ENCODE results near the gene ST6GALNAC4. TPM values are rescaled to one million over a fixed set of nuclear protein-coding genes. Genes with fewer than 3 reads are reported as not detected.

ST6GALNAC4 gene
- total RNA-seq, 1 experiment from 2014 or later: 12.8 TPM

DNA sequence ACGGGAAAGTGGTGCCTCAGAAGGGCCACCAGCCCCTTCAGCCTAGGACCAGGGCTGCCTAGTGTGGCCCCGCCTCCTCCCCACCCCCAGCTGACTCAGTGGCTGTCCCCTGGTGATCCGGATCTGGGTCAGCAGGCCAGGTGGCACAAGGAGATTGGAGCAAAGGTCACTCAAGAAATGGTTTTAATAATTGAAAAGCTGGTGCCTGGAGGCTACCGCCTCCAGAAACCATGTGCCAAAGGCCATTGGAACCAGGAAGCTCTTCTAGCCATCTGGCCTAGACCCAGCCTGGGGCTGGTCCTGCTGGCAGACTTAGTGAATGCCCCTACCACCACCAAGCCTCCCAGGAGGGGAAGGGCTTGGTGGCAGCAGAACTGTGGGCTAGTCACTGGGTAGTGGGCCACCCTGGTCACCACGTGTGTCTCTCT lies 1.5 kb downstream of the ST6GALNAC4 start:
- Mint-ChIP-seq H3K27me3 (ENCODE audit: unreplicated experiment) (no peaks in the 10 kb centered on the region), H3K36me3 (ENCODE audit: insufficient read depth, unreplicated experiment) (peaks cover 14% of the 10 kb centered on the region), H3K4me1 (ENCODE audit: low read depth, unreplicated experiment) (peaks cover 13% of the 10 kb centered on the region), H3K4me3 (ENCODE audit: low read depth, unreplicated experiment) (no peak overlapping the region), H3K27ac (ENCODE audit: unreplicated experiment) (no peak overlapping the region), H3K9me3 (ENCODE audit: low read depth, unreplicated experiment) (no peaks in the 10 kb centered on the region)
- intact Hi-C loops (cut with micrococcal nuclease; ENCODE audit: unreplicated experiment): no loop called here
- CTCF ChIA-PET: interaction anchor here (1.6 kb wide), 1 partner anchor 181 kb away, joined by 10 read pairs; the partner anchor contains the start of gene TOR2A
- DNase-seq: no peak
- no TSS peak for BruUV-seq (replicated peaks)
- TF ChIP-seq, protein P1, sequence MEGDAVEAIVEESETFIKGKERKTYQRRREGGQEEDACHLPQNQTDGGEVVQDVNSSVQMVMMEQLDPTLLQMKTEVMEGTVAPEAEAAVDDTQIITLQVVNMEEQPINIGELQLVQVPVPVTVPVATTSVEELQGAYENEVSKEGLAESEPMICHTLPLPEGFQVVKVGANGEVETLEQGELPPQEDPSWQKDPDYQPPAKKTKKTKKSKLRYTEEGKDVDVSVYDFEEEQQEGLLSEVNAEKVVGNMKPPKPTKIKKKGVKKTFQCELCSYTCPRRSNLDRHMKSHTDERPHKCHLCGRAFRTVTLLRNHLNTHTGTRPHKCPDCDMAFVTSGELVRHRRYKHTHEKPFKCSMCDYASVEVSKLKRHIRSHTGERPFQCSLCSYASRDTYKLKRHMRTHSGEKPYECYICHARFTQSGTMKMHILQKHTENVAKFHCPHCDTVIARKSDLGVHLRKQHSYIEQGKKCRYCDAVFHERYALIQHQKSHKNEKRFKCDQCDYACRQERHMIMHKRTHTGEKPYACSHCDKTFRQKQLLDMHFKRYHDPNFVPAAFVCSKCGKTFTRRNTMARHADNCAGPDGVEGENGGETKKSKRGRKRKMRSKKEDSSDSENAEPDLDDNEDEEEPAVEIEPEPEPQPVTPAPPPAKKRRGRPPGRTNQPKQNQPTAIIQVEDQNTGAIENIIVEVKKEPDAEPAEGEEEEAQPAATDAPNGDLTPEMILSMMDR (IDR thresholded peaks at IDR 0.05; ENCODE audit: unreplicated experiment): no peak

DNA sequence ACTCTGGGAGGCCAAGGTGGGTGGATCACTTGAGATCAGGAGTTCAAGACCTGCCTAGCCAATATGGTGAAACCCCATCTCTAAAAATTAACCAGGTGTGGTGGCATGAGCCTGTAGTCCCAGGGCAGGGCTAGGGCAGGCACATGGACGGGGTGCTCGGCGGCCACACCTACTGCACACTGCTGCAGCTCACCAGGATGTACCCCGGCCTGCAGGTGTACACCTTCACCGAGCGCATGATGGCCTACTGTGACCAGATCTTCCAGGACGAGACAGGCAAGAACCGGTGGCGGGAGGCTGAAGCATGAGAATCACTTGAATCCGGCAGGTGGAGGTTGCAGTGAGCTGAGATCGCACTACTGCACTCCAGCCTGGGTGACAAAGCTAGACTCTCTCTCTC lies 3.2 kb downstream of the ST6GALNAC4 start:
- TF ChIP-seq, protein P1 (IDR thresholded peaks at IDR 0.05; ENCODE audit: unreplicated experiment): no peak
- Mint-ChIP-seq H3K27ac (ENCODE audit: unreplicated experiment) (no peak overlapping the region), H3K9me3 (ENCODE audit: low read depth, unreplicated experiment) (no peaks in the 10 kb centered on the region), H3K27me3 (ENCODE audit: unreplicated experiment) (no peaks in the 10 kb centered on the region), H3K36me3 (ENCODE audit: insufficient read depth, unreplicated experiment) (peaks cover 5% of the 10 kb centered on the region), H3K4me1 (ENCODE audit: low read depth, unreplicated experiment) (peaks cover 5% of the 10 kb centered on the region), H3K4me3 (ENCODE audit: low read depth, unreplicated experiment) (no peak overlapping the region)
- BruUV-seq (replicated peaks): no TSS peak
- DNase-seq: no peak
- intact Hi-C loops (cut with micrococcal nuclease; ENCODE audit: unreplicated experiment): no loop called here
- CTCF ChIA-PET: no interaction called here

DNA sequence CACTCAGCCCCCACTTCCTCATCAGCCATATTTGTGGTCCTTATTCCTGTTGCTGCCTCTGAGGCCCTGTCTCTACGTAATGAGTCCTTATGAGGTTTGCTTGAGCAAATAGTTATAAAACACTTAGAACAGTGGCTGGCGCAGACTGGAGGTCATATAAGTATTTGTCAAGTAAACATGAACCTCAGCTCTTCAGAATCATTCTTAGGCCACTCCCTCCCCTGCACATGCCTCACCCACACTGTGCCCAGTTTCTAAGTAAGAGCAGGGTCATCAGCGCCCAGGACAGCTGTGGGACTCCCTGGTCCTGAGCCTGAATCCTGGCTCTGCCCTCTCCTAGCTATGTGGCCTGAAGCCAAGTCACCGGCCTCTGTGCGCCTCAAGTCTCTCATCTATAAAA lies 4.0 kb downstream of the ST6GALNAC4 start:
- H3K4me1 Mint-ChIP-seq (ENCODE audit: low read depth, unreplicated experiment): no peaks in the 10 kb centered on the region
- no peak overlapping the region for H3K27ac Mint-ChIP-seq (ENCODE audit: unreplicated experiment)

DNA sequence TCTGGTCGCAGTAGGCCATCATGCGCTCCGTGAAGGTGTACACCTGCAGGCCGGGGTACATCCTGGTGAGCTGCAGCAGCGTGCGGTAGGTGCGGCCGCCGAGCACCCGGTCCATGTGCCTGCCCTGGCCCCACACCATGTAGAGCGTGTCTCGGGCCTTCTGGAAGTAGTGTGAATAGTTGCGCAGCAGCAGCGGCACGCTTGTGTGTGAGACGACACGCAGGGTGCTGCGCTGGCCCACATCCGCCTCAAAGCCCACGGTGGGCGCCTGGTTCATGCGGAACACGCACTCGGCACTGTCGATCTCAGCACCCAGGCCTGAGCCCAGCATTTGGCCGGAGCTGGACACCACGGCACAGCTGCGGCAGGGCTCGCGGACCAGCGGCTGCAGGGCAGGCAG lies 4.5 kb downstream of the ST6GALNAC4 start:
- Mint-ChIP-seq H3K27ac (ENCODE audit: unreplicated experiment) (no peak overlapping the region), H3K27me3 (ENCODE audit: unreplicated experiment) (no peaks in the 10 kb centered on the region), H3K4me3 (ENCODE audit: low read depth, unreplicated experiment) (no peak overlapping the region), H3K36me3 (ENCODE audit: insufficient read depth, unreplicated experiment) (peaks cover 5% of the 10 kb centered on the region), H3K9me3 (ENCODE audit: low read depth, unreplicated experiment) (no peaks in the 10 kb centered on the region), H3K4me1 (ENCODE audit: low read depth, unreplicated experiment) (no peaks in the 10 kb centered on the region)
- CTCF ChIA-PET: no interaction called here
- TF ChIP-seq, protein P1 (IDR thresholded peaks at IDR 0.05; ENCODE audit: unreplicated experiment): no peak
- no peak for DNase-seq
- intact Hi-C loops (cut with micrococcal nuclease; ENCODE audit: unreplicated experiment): no loop called here
- BruUV-seq (replicated peaks): no TSS peak

More for the DNA sequence above, 4.0 kb downstream of the ST6GALNAC4 start:
- no peak for DNase-seq
- CTCF ChIA-PET: no interaction called here
- Mint-ChIP-seq H3K36me3 (ENCODE audit: insufficient read depth, unreplicated experiment) (peaks cover 5% of the 10 kb centered on the region), H3K9me3 (ENCODE audit: low read depth, unreplicated experiment) (no peaks in the 10 kb centered on the region), H3K27me3 (ENCODE audit: unreplicated experiment) (no peaks in the 10 kb centered on the region), H3K4me3 (ENCODE audit: low read depth, unreplicated experiment) (no peak overlapping the region)
- no TSS peak for BruUV-seq (replicated peaks)
- intact Hi-C loops (cut with micrococcal nuclease; ENCODE audit: unreplicated experiment): no loop called here
- TF ChIP-seq, protein P1 (IDR thresholded peaks at IDR 0.05; ENCODE audit: unreplicated experiment): no peak

Measured in Calu3 (cell line).